HTERT RPE-1 (cell line): Measurements from ENCODE around the gene ACTR3.
"Not testable (repeated sequence)": the region's sequence is repeated elsewhere in the genome, so short reads cannot be mapped to it uniquely, and the experiment has no call there.

Experiments used
- in situ Hi-C: fragments of 300-500 bp; cut with MboI; formaldehyde crosslinking; loops from 4 replicates; pipeline ENCODE4 v1.14.3; 2020; ENCODE audit warnings: low sequenced_read_pairs

The ACTR3 gene

DNA sequence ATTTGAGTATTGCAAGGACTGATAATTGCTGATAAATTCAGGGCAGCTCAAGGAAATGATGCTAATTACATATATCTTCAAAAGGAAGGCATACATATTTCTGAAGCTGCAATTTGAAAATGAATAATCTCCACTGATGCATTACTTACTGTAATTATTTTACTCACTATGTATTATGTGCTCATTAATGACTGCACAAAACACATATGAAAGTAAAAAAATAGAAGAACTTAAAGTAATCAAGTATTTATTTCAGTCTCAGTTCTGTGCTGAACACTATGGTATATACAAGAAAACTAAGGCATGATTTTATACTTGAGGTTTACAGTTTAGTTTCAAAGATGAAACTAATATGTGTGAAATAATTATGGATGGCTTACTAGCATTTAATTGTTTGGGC is 9.3 kb downstream of the ACTR3 start:
- in situ Hi-C loops: no loop called here

DNA sequence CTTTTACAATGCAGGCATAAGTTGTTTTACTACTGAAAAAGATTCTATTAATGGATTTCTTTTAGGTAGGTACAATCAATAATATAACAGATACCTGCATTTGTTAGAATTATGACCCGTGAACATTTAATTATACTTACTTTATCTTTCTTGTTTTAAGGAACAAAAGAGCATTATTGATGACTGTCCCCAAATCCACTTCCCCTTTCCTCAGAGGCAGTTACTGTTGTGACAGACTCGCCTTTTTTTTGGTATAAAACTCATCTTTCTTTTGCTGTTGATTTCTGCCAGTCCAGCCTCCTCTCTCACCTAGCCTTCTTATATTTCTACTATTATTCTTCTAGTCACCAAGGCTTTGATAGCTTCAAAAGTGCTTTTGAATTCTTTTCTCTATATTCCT is 12.1 kb downstream of the ACTR3 start:
- in situ Hi-C loops: no loop called here

DNA sequence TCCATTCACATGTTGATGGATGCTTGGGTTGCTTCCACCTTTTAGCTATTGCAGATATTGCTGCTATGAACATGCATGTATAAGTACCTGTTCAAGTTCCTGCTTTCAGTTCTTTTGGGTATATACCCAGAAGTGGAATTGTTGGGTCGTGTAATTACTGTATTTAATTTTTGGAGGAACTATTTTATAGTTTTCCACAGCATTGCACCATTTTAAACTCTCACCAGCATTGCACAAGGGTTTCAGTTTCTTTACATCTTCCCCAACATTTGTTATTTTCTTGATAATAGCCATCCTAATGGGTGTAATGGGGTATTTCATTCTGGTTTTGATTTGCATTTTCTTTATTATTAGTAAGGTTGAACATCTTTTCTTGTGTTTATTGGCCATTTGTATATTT is 16.0 kb downstream of the ACTR3 start:
- in situ Hi-C loops: no loop called here

DNA sequence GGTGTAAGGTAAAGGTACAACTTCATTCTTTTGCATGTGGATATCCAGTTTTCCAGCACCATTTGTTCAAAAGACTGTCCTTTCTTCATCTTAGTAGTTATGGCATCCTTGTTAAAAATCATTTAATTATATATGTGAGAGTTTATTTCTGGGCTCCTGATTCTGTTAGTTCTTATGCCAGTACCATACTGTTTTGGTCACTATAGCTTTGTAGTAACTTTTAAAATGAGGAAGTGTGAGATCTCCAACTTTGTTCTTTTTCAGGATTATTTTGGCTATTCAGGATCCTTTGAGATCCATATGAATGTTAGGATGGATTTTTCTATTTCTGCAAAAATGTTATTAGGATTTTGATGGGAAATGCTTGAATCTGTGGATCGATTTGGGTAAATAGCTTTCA is 16.8 kb downstream of the ACTR3 start:
- in situ Hi-C loops: no loop called here

DNA sequence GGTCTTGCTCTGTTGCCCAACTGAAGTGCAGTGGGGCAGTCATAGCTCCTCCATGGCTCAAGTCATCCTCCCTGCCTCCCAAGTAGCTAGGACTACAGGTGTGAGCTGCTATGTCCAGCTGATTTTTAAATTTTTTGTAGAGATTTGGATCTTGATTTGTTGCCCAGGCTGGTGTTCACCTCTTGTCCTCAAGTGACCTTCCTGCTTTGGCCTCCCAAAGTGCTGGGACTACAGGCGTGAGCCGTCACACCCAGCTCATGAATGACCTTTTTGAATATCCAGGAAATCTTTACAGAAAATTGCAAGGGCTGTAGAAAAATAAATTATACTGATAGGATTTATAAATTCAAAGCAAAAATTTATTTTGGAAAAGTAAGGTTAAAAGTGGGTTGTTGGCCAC is 17.4 kb downstream of the ACTR3 start:
- in situ Hi-C loops: no loop called here

DNA sequence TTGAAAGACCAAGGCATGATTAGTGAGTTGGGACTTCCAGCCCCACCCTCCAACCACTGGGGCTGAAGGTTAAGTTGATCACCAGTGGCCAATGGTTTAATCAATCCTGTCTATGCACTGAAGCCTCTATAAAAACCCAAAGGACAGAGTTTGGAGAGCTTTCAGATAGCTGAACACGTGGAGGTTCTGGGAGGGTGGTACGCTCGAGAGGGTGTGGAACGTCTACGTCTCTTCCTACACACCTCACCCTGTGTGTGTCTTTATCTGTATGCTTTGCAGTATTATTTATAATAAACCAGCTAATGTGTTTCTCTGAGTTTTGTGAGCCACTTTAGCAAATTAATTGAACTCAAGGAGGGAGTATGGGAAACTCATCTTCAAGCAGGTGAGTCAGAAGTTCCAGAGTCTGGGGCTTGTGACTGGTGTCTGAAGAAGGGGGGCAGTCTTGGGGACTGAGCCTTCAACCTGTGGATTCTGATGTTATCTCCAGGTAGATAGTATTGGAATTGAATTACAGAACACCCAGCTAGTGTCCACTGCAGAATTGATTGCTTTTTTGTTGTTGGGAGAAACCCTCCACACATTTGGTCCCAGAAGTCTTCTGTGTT is 20.3 kb downstream of the ACTR3 start:
- in situ Hi-C loops: no loop called here

DNA sequence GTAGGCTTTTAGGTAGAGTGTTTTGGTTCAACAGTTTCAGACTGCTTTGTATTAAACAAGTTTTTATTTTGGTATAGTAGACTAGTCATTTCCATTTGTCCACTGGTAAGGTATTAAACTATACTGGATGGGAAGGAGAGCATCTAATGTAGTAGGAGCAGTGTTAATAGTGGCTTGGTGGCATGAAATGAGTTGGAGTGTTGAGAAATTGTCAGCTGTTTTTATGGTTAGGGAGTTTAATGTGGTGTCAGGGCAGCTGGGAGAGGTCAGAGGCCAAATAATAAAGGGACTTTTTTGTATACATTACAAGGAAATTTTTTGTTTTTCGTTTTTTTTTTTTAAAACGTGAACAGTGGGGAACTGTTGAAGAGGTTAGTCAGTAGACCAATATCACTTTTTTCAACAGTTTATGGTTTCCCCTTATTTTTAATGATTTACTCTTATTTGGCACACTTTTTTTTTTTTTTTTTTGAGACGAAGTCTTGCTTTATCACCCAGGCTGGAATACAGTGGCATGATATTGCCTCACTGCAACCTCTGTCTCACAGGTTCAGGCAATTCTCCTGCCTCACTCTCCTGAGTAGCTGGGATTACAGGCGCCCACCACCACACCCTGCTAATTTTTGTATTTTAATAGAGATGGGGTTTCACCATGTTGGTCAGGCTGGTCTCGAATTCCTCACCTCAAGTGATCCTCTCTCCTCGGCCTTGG is 21.2 kb downstream of the ACTR3 start:
- in situ Hi-C loops: no loop called here

DNA sequence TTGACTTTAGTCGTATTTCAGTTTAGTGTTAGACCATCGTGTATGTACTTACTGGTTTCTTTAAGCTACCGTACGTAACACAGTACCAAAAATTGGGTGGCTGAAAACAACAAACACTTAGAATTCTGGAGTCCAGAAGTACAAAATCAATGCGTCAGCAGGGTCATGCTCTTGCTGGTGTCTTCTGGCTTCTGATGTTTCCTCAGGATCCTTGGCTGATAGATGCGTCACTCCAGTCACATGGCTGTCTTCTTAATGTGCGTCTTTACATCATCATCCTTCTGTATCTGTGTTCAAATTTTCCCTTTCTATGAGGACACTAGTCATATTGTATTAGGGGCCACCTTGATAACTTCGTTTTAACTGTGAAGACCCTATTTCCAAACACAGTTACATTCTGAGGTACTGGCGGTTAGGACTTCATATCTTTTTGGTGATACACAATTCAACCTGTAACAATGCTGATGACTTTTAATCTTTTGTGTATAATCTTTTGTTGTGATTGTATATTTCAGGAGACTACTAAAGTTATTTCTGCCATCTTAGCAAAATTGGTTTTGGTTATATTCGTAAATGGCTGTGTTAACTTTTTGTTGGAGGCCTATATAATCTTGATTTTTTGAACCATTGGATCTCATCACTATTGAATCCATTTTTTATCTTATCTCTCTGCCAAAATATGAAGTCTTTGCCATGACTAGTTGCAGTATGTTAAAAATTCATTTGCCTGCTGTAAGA is 25.4 kb downstream of the ACTR3 start:
- in situ Hi-C loops: no loop called here

DNA sequence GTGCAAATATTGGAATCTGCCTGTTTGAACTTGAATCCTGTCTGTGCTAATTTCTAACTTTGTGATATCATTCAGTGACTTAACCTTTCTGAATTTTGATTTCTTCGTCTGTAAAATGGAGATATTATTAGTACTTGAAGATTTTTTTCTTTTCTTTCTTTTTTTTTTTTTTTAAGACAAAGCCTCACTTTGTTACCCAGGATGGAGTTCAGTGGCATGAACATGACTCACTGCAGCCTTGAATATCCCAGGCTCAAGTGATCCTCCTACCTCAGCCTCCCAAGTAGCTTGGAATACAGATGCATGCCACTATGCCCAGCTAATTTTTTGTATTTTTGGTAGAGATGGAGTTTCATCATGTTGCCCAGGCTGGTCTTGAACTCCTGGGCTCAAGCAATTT is 28.3 kb downstream of the ACTR3 start:
- in situ Hi-C loops: no loop called here

DNA sequence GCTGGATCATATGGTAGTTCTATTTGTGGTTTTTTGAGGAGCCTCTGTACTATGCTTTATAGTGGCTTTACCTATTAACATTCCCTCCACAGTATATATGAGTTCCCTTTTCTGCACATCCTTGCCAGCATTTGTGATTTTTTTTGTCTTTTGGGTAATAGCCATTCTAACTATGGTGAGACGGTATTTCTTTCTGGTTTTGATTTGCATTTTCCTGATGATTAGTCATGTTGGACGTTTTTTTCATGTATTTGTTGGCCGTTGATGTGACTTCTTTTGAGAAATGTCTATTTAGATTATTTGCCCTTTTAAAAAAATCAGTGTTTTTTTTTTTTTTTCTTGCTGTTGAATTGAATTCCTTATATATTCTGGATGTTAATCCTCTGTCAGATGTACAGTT is 31.1 kb downstream of the ACTR3 start:
- in situ Hi-C loops: no loop called here

DNA sequence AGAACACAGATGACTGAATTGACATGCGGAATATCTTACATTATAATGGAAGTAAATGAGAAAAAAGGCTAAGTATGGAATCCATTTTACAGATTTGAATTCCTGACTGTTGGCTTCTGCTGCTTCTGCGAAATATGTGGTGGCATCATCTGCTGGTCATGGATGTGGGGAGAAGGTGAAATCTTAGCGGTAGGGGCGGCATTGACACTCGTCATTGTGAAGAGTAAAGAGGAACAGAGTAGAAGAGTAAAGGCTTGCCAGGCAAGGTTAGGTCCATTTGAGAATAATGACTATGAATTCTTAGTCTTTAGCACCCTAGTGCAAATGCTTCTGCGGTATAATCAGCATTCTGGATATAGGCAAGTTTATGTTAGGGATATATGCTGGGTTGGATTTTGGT is 32.4 kb downstream of the ACTR3 start:
- in situ Hi-C loops: no loop called here

DNA sequence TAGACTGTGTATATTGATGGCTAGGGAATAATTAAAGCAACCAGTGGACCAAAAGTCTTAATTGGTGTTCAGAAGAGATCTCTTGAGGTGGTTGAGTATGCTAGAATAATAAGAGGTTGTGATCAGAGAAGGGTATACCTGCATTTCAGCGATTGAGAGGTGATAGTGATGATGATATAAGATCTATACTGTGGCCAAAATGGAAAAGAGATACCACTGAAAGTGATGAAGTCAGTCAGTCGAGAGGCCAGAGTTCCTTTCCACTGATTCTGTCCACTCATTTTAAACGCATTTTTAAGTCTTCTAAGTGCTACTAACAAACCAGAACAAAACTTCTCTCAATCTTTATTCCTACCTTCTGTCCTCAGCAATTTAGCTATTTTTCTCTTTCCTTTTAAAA is 32.9 kb downstream of the ACTR3 start:
- in situ Hi-C loops: no loop called here

DNA sequence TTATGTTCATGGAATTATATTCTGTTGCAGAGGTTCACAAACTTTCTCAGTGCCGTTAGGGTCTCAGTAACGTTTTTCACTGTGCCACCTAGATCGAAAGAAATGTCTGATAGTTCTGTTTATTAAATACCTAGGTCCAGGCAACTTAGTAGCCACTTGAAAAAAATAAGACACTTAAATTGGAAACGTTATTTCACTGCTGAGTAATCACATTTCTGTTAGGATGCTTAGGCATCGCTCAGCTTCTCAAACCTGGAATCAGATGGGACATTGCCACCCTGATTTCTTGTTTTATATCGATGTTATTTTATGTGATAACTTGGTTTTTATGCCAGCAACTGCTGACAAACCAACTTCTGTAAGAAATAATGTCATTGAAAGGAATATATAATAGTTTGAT is 36.0 kb downstream of the ACTR3 start:
- in situ Hi-C loops: no loop called here

DNA sequence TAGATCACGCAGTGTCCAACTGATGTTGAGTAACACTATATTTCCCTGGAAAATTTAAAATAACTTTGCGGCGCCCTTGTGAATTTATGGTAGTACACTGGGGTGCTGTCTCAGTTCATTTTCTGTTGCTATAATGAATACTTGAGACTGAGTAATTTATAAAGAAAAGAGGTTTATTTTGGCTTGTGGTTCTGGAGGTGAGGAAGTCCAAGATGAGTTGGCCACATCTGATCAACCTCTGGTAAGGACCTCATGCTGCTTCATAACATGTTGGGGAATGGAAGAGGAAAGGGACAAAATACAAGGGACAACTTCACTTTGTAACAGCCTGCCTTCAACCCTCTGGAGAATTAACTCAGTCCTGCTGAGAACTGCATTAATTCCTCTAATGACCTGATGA is 36.4 kb downstream of the ACTR3 start:
- in situ Hi-C loops: no loop called here

DNA sequence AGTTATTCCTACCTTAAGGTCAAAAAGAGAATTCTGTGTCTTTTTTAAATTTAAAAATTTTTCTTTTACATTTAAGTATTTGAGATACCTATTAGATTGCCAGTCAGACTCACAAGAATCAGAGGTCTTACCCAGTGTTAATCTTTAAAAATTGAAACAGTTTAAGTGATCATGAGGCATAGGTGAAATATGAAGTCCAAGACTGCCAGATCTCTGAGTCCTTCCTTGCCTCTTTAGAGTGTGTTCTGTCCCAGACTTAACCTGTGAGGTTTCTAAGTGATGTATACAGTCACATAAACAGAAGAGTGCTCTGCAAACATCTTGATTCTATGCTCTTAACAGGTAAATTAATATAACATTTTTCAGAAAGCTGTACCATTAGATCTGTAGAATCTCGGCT is 40.6 kb downstream of the ACTR3 start:
- in situ Hi-C loops: no loop called here

DNA sequence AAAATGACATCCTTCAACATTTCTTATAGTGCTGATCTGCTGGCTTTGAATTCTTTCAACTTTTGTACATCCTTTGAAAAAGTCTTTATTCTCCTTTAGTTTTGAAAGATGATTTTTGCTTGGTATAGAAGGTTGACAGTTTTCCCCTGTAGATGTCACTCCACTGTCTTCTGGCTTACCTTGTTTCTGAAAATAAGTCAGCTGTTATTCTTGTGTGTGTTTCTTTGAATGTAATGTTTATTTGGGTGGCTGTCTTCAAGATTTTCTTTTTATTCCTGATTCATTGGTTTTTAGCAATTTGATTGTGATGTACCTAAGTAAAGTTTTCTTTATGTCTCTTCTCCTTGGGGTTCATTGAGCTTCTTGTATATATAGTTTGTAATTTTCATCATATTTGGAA is 47.6 kb downstream of the ACTR3 start:
- in situ Hi-C loops: no loop called here

DNA sequence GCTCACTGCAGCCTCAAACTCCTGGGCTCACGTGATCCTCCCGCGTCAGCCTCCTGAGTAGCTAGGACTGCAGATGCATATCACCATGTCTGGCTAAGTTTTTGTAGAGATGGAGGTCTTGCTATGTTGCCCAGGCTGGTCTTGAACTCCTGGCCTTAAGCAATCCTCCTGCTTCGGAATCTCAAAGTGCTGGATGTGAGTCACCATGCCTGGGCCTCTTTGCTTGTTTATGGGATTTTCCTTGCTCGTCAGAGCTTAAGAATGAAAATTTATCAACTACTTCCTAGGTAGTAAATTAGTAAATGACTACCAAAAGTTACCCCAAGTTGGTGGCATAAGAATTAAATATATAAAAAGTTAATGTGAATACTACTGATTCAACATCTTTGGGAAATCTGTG is 51.0 kb downstream of the ACTR3 start:
- in situ Hi-C loops: no loop called here

DNA sequence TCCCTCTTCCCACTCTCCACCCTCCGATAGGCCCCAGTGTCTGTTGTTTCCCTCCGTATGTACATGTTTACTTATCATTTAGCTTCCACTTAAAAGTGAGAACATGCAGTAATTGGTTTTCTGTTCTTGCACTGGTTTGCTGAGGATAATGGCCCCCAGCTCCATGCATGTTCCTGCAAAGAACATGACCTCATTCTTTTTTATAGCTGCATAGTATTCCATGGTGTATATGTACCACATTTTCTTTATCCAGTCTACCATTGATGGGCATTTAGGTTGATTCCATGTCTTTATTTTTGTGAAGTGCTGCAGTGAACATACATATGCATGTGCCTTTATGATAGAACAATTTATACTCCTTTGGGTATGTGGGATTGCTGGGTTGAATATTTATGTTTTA is 55.9 kb downstream of the ACTR3 start:
- in situ Hi-C loops: not testable (repeated sequence)

DNA sequence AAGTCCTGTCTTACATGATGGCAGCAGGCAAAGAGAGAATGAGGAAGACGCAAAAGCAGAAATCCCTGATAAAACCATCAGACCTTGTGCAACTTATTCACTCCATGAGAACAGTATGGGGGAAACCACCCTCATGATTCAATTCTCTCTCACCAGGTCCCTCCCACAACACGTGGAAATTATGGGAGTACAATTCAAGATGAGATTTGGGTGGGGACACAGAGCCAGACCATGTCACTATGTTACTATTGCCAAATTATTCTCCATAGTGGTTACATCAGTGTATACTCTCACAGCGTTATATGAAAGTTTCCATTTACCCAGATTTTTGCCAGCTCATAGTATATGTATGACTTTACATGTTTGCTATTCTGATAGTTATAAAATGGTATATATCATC is 61.0 kb downstream of the ACTR3 start:
- in situ Hi-C loops: not testable (repeated sequence)

DNA sequence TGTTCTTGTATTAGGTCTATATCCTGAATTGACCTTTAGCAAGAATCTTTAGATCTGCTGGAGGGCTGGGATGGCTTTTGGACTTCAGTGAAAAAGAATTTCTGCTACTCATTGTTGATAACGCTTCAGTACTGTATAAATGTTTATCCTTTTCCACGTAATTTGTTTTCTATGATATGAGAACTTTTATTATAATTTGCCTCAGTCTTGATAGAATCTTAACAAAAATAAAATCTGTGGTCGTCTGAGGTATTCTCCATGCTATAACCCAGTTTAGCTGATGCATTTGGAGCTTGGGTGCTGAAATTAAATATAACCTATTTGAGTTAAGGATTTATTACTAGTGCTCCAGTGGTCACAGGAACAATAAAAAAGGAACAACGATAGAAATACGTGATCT is 71.1 kb downstream of the ACTR3 start:
- in situ Hi-C loops: no loop called here

DNA sequence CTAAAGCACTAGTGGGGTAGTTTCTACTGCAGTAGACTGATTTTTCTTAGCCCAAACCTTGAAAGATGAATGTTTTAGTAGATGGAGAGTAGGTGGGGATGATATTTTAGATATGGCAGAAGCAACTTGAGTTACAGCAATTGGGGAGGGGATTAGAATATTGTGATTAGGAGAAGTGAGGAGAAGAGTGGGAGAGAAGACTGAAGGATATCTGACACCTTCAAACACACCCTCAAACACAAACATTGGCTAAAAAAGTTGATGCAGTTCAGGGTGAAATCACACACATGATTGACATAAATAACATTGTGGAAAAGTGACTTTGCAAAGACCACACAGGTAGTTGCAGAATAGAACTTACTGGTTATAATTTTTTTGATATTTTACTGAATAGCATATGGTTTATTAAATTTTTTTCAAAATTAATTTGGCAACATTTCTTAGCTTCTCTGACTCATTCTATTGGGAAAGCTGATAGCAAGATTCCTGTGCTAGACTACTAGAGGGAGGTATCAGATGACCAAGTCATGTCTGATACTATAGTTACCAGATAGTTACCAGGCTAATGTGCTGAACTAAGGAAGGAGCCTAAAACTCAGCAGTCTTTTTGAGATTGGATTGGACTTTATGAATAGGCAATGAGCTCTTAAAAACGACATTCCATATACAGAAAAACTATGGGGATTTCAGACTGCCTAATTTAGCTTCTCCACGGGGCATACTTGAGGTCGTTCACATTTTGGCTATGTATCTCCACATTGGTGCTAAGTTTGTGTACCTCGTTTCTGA is 73.0 kb downstream of the ACTR3 start:
- in situ Hi-C loops: no loop called here

DNA sequence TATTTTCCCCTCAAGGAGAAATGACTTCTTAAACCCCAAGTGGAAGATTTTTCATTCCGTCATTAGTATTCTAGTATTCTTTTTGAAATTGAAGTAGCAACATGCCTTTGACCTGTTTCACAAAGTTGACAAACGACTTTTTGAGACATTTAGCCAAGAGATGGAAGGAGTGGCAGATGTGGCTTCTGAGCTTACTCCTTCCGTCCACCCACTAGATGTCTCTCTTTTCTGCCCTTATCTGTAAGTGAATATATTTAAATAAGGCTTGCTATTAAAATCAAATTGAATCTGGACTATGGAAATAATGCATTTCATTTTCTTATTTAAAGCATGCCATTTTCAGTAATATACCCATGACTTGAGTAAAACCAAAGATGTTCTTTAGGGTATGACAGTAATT is 74.1 kb downstream of the ACTR3 start:
- in situ Hi-C loops: no loop called here
